ENCODE data around the gene FOXP3. TPM values are rescaled to one million over a fixed set of nuclear protein-coding genes. Genes with fewer than 3 reads are reported as not detected.

The FOXP3 gene
- under 1 TPM in 2 of 6 donors, not detected in 4; 0.04 to 0.12 TPM for total RNA-seq
- polyA plus RNA-seq = under 1 TPM in 1 of 2 donors, not detected in 1; 0.16 TPM

GRCh38 chrX:49264460-49264859 lies at the start of gene FOXP3:
FOXP3 (minus strand) TSS chrX:49264710; CDS start chrX:49258505, 6,205 bp downstream.
- H3K36me3 ChIP-seq = no peaks in the 10 kb centered on the region
- peak in 1 of 6 donors; percentile 9 for DNase-seq
- FAIRE-seq = no peak
- no peak for ATAC-seq
- no peaks in the 10 kb centered on the region for H3K27me3 ChIP-seq
- H3K4me1 ChIP-seq = no peaks in the 10 kb centered on the region
- TF ChIP-seq CTCF (IDR thresholded peaks at IDR 0.05) = no peak
- no peaks in the 10 kb centered on the region for H3K9me3 ChIP-seq
- intact Hi-C loops (cut with DNase I) = no loop called here
- H3K27ac ChIP-seq = no peak within 1 kb of the TSS
- no peak within 1 kb of the TSS for H3K4me3 ChIP-seq
- 74 to 82% methylated on average over 11 of the region's 11 CpGs for WGBS, 2 donors

- no peak for TF ChIP-seq CTCF (IDR thresholded peaks at IDR 0.05)
- no peak for ATAC-seq
- WGBS, 2 donors = 67 to 72% methylated on average over 2 of the region's 2 CpGs
Measured at GRCh38 chrX:49312176-49312575, 47.7 kb upstream of the FOXP3 start.

GRCh38 chrX:49310371-49310770 lies 45.9 kb upstream of the FOXP3 start:
- peaks cover 0 to 7% (median 0%) of the 10 kb centered on the region in 3 donors for H3K4me1 ChIP-seq
- no peak for TF ChIP-seq CTCF (IDR thresholded peaks at IDR 0.05)
- DNase-seq (no peak), ATAC-seq (no peak), FAIRE-seq (no peak)
- no peak overlapping the region for H3K4me3 ChIP-seq
- no peak overlapping the region for H3K27ac ChIP-seq
- peaks cover 0 to 9% (median 0%) of the 10 kb centered on the region in 4 donors for H3K27me3 ChIP-seq
- H3K9me3 ChIP-seq = no peaks in the 10 kb centered on the region
- WGBS, 2 donors = 80 to 84% methylated on average over 18 of the region's 18 CpGs
- intact Hi-C loops (cut with DNase I) = no loop called here
- no peaks in the 10 kb centered on the region for H3K36me3 ChIP-seq

More at GRCh38 chrX:49312176-49312575, 47.7 kb upstream of the FOXP3 start:
- Histone ChIP-seq H3K27ac (no peak overlapping the region), H3K9me3 (no peaks in the 10 kb centered on the region), H3K36me3 (no peaks in the 10 kb centered on the region), H3K4me1 (peaks cover 0 to 7% (median 0%) of the 10 kb centered on the region in 3 donors), H3K4me3 (no peak overlapping the region), H3K27me3 (no peaks in the 10 kb centered on the region)
- intact Hi-C loops (cut with DNase I) = no loop called here
- FAIRE-seq = no peak
- DNase-seq = no peak

GRCh38 chrX:49309401-49309981 lies 45.0 kb upstream of the FOXP3 start:
- ATAC-seq (peak; percentile 60 to 76 (median 69)), DNase-seq (no peak), FAIRE-seq (peak; percentile 99)
- no peaks in the 10 kb centered on the region for H3K36me3 ChIP-seq
- peaks cover 0 to 9% (median 0%) of the 10 kb centered on the region in 4 donors for H3K27me3 ChIP-seq
- H3K9me3 ChIP-seq = no peaks in the 10 kb centered on the region
- peak overlapping the region in 3 of 4 donors; percentile 5 to 34 (median 26) for H3K4me3 ChIP-seq
- WGBS, 2 donors = 1 to 21% methylated on average over 8 of the region's 8 CpGs
- H3K27ac ChIP-seq = peak overlapping the region in 3 of 4 donors; percentile 16 to 65 (median 63)
- peaks cover 0 to 7% (median 0%) of the 10 kb centered on the region in 3 donors for H3K4me1 ChIP-seq
- TF ChIP-seq CTCF (IDR thresholded peaks at IDR 0.05) = no peak
- intact Hi-C loops (cut with DNase I) = no loop called here

Data from pancreas (tissue), 10 donors.